IMR-90 (cell line): ENCODE results near the gene CYB561A3. TPM values are rescaled to one million over a fixed set of nuclear protein-coding genes. Genes with fewer than 3 reads are reported as not detected.

Experiments used
- ATAC-seq: fragments of 200-7000 bp; cut with Tn5 transposase; 2 replicates; pipeline ENCODE4 v1.9.1; 2020; ENCODE audit warnings: low read depth, mild to moderate bottlenecking, moderate library complexity
- BruUV-seq: library from RNA; stranded (reverse); fragments of 400-500 nt; replicated peaks from 2 replicates; lab custom pipeline; 2021; lab: Mats Ljungman, UMichigan
- CTCF ChIA-PET: fragments of 300-600 bp; formaldehyde crosslinking; extraction: SDS; loops from one replicate; lab custom pipeline; 2021; ENCODE audit warnings: antibody characterized with exemption; lab: Yijun Ruan, JAX
- POLR2A ChIA-PET: fragments of 300-600 bp; sonication (Branson Sonifier 250); formaldehyde crosslinking; loops from one replicate; lab custom pipeline; 2022; ENCODE audit warnings: antibody characterized with exemption; ENCODE audit not compliant: unreplicated experiment; lab: Charles Lee
- DNase-seq: peaks from one replicate; pipeline ENCODE4 v3.0.0; 2013
- H2AFZ ChIP-seq: replicated peaks from 2 replicates; pipeline ENCODE3; 2013; ENCODE audit warnings: low read length, mild to moderate bottlenecking; ENCODE audit not compliant: poor library complexity
- H2AK5ac ChIP-seq: 2 replicates; pipeline ENCODE4 v1.6.1; 2013; ENCODE audit warnings: low read depth, low read length, inconsistent platforms
- H2AK9ac ChIP-seq: replicated peaks from 2 replicates; pipeline ENCODE3; 2013; ENCODE audit warnings: mild to moderate bottlenecking, low read depth, low read length, moderate library complexity; ENCODE audit not compliant: poor library complexity
- H2BK120ac ChIP-seq: 2 replicates; pipeline ENCODE4 v1.6.1; 2013; ENCODE audit warnings: low read depth, low read length, inconsistent platforms
- H2BK15ac ChIP-seq: 3 replicates; pipeline ENCODE4 v1.6.1; 2013; ENCODE audit warnings: low read depth, low read length, inconsistent platforms
- H2BK20ac ChIP-seq: 2 replicates; pipeline ENCODE4 v1.6.1; 2013; ENCODE audit warnings: low read depth, mild to moderate bottlenecking, inconsistent platforms, low read length, moderate library complexity
- H2BK5ac ChIP-seq: 2 replicates; pipeline ENCODE4 v1.6.1; 2013; ENCODE audit warnings: mild to moderate bottlenecking, low read depth, low read length, inconsistent platforms; ENCODE audit not compliant: poor library complexity, severe bottlenecking
- H3K14ac ChIP-seq: replicated peaks from 2 replicates; pipeline ENCODE4 v1.6.1; 2013; ENCODE audit warnings: low read depth, low read length, inconsistent platforms
- H3K18ac ChIP-seq: 2 replicates; pipeline ENCODE4 v1.6.1; 2013; ENCODE audit warnings: low read depth, low read length, control low read depth
- H3K23ac ChIP-seq: 2 replicates; pipeline ENCODE4 v1.6.1; 2013; ENCODE audit warnings: low read depth, low read length, inconsistent platforms
- H3K27ac ChIP-seq: 2 replicates; pipeline ENCODE4 v1.5.1; 2013; ENCODE audit warnings: mild to moderate bottlenecking, control low read depth, low read length; ENCODE audit not compliant: insufficient read depth
- H3K27me3 ChIP-seq: 2 replicates; pipeline ENCODE4 v1.6.1; 2013; ENCODE audit warnings: low read length; ENCODE audit not compliant: control insufficient read depth, insufficient read depth
- H3K36me3 ChIP-seq: 2 replicates; pipeline ENCODE4 v1.6.1; 2013; ENCODE audit warnings: low read length, mixed read lengths; ENCODE audit not compliant: control insufficient read depth, insufficient read depth
- H3K4ac ChIP-seq: 2 replicates; pipeline ENCODE4 v1.6.1; 2013; ENCODE audit warnings: low read depth, low read length, inconsistent platforms
- H3K4me1 ChIP-seq: 2 replicates; pipeline ENCODE4 v1.6.1; 2013; ENCODE audit warnings: low read length, mixed read lengths; ENCODE audit not compliant: control insufficient read depth, insufficient read depth
- H3K4me2 ChIP-seq: 2 replicates; pipeline ENCODE4 v1.6.1; 2013; ENCODE audit warnings: low read depth, mild to moderate bottlenecking, control low read depth, low read length, moderate library complexity
- H3K4me3 ChIP-seq: 2 replicates; pipeline ENCODE4 v1.5.1; 2013; ENCODE audit warnings: low read depth, mild to moderate bottlenecking, control low read depth, low read length, moderate library complexity; ENCODE audit not compliant: insufficient read depth
- H3K56ac ChIP-seq: 2 replicates; pipeline ENCODE4 v1.6.1; 2013; ENCODE audit warnings: low read length, inconsistent platforms; ENCODE audit not compliant: insufficient read depth; ENCODE audit errors: extremely low read depth
- H3K79me1 ChIP-seq, 2 experiments: 2 replicates each; pipeline ENCODE4 v1.6.1; 2013; ENCODE audit warnings: low read length in 2 of 2, inconsistent platforms in 1 of 2, low read depth in 1 of 2
- H3K9ac ChIP-seq: 2 replicates; pipeline ENCODE4 v1.6.1; 2013; ENCODE audit warnings: low read depth, low read length, control low read depth
- H3K9me1 ChIP-seq: 2 replicates; pipeline ENCODE4 v1.6.1; 2013; ENCODE audit warnings: low read length, inconsistent platforms; ENCODE audit not compliant: insufficient read depth
- H3K9me3 ChIP-seq: 2 replicates; pipeline ENCODE4 v1.6.1; 2013; ENCODE audit warnings: low read length; ENCODE audit not compliant: control insufficient read depth, insufficient read depth
- H4K20me1 ChIP-seq: 2 replicates; pipeline ENCODE4 v1.6.1; 2013; ENCODE audit warnings: low read length, inconsistent platforms; ENCODE audit not compliant: insufficient read depth
- H4K5ac ChIP-seq: 2 replicates; pipeline ENCODE4 v1.6.1; 2013; ENCODE audit warnings: mild to moderate bottlenecking, low read depth, low read length, control low read depth
- H4K8ac ChIP-seq, 2 experiments: 2 replicates each; pipeline ENCODE4 v1.6.1; 2013; ENCODE audit warnings: low read depth in 2 of 2, low read length in 2 of 2, control low read depth in 1 of 2, inconsistent platforms in 1 of 2
- H4K91ac ChIP-seq: 2 replicates; pipeline ENCODE4 v1.6.1; 2013; ENCODE audit warnings: low read depth, low read length, inconsistent platforms; ENCODE audit not compliant: insufficient read depth
- BHLHE40 ChIP-seq: fragments of 150-350 bp; IDR thresholded peaks from 2 replicates; pipeline ENCODE4 v1.6.1; 2016; ENCODE audit warnings: mild to moderate bottlenecking, low read depth, low read length
- CEBPB ChIP-seq: IDR thresholded peaks from 2 replicates; pipeline ENCODE4 v1.6.1; 2012; ENCODE audit warnings: low read depth, low read length, improper control_type of control experiment
- FOS ChIP-seq: fragments of 150-350 bp; IDR thresholded peaks from 2 replicates; pipeline ENCODE4 v1.6.1; 2016; ENCODE audit warnings: low read depth, low read length
- MXI1 ChIP-seq: IDR thresholded peaks from 2 replicates; pipeline ENCODE4 v1.6.1; 2012; ENCODE audit warnings: low read depth, mild to moderate bottlenecking, low read length, moderate library complexity, borderline replicate concordance
- NFE2L2 ChIP-seq: fragments of 150-350 bp; IDR thresholded peaks from 2 replicates; pipeline ENCODE4 v1.6.1; 2016; ENCODE audit warnings: low read depth, mild to moderate bottlenecking, low read length
- POLR2A ChIP-seq: IDR thresholded peaks from 2 replicates; pipeline ENCODE4 v1.6.1; 2012; ENCODE audit warnings: mild to moderate bottlenecking, low read depth, low read length
- RAD21 ChIP-seq: IDR thresholded peaks from 2 replicates; pipeline ENCODE4 v1.6.1; 2012; ENCODE audit warnings: low read length, improper control_type of control experiment
- RFX5 ChIP-seq: IDR thresholded peaks from 2 replicates; pipeline ENCODE4 v1.8.0; 2012; ENCODE audit warnings: low read depth, mild to moderate bottlenecking, low read length, moderate library complexity
- SMC3 ChIP-seq: fragments of 150-350 bp; IDR thresholded peaks from 2 replicates; pipeline ENCODE4 v1.6.1; 2016; ENCODE audit warnings: low read depth, mild to moderate bottlenecking, antibody characterized with exemption, low read length, moderate library complexity
- USF2 ChIP-seq: fragments of 150-350 bp; IDR thresholded peaks from 2 replicates; pipeline ENCODE4 v1.6.1; 2017; ENCODE audit warnings: mild to moderate bottlenecking, antibody characterized with exemption, low read length, low read depth
- WGBS, 2 experiments: methylation state at CpG; one replicate each; pipeline versions ENCODE4 v1.1.5 to v1.1.7; 2013; ENCODE audit warnings: missing lambda C conversion rate in 2 of 2; ENCODE audit not compliant: insufficient read length in 1 of 2; ENCODE audit errors: extremely low coverage in 2 of 2; 5-methylcytosine and 5-hydroxymethylcytosine counted together
- dilution Hi-C: fragments of 300-500 bp; cut with HindIII; formaldehyde crosslinking; loops from one replicate; pipeline ENCODE4 v1.14.3; 2018; ENCODE audit warnings: low sequenced_read_pairs; ENCODE audit not compliant: unreplicated experiment
- in situ Hi-C: fragments of 300-500 bp; cut with MboI; formaldehyde crosslinking; loops from 3 replicates; pipeline ENCODE4 v1.14.3; 2019; ENCODE audit warnings: low sequenced_read_pairs, inconsistent platforms, mixed read lengths
- intact Hi-C: fragments of 100-400 bp; cut with micrococcal nuclease; formaldehyde crosslinking; loops from 2 replicates; pipeline ENCODE4 v1.10.0; 2022
- polyA plus RNA-seq, 3 experiments: library from polyadenylated mRNA; depleted of rRNA; stranded (reverse); fragments of >200 nt; gene quantifications; 2 replicates each; pipeline ENCODE4 v1.2.3, GENCODE V29; 2012; ENCODE audit warnings: low replicate concordance in 1 of 3
- total RNA-seq: library from RNA; depleted of rRNA; stranded (reverse); fragments of >200 nt; gene quantifications from 2 replicates; pipeline ENCODE4 v1.2.3, GENCODE V29; 2012

The CYB561A3 gene
- total and polyA plus RNA-seq, 2 of the 4 experiments (the other 2 are of a cell fraction): 13.6 to 39.2 TPM

GRCh38 chr11:61350803-61351202 lies 10.9 kb downstream of the CYB561A3 start:
- TF ChIP-seq SMC3 (no peak), RFX5 (no peak), FOS (no peak), CEBPB (no peak), MXI1 (no peak), NFE2L2 (no peak), POLR2A (no peak), BHLHE40 (no peak), USF2 (no peak), RAD21 (no peak)
- intact Hi-C loops: no loop called here
- POLR2A ChIA-PET: no interaction called here
- H3K36me3 ChIP-seq: peaks cover 48% of the 10 kb centered on the region
- H3K9me3 ChIP-seq: no peaks in the 10 kb centered on the region
- no peak overlapping the region for H4K5ac ChIP-seq
- dilution Hi-C loops: no loop called here
- H2BK5ac ChIP-seq: no peak overlapping the region
- no peak for ATAC-seq
- no peak for DNase-seq
- H2BK15ac ChIP-seq: no peak overlapping the region
- no peak overlapping the region for H3K4me2 ChIP-seq
- H3K14ac ChIP-seq: no peak overlapping the region
- H3K9me1 ChIP-seq: peaks cover 5% of the 10 kb centered on the region; the same call in 1 of the 2 replicates
- no peak overlapping the region for H2AK9ac ChIP-seq
- H3K27me3 ChIP-seq: no peaks in the 10 kb centered on the region
- no TSS peak for BruUV-seq
- H3K27ac ChIP-seq: no peak overlapping the region
- no peaks in the 10 kb centered on the region for H4K20me1 ChIP-seq
- H3K4ac ChIP-seq: no peak overlapping the region
- H4K8ac ChIP-seq: no peak overlapping the region
- no peak overlapping the region for H3K4me3 ChIP-seq
- H2BK120ac ChIP-seq: no peak overlapping the region
- H3K79me1 ChIP-seq: no peaks in the 10 kb centered on the region; a peak in 2 of 4 replicates
- H3K9ac ChIP-seq: no peak overlapping the region
- no peak overlapping the region for H2BK20ac ChIP-seq
- CTCF ChIA-PET: no interaction called here
- H3K18ac ChIP-seq: no peak overlapping the region
- H4K91ac ChIP-seq: no peak overlapping the region
- H2AK5ac ChIP-seq: no peak overlapping the region
- no peaks in the 10 kb centered on the region for H3K4me1 ChIP-seq
- H2AFZ ChIP-seq: no peak overlapping the region
- no peak overlapping the region for H3K56ac ChIP-seq
- WGBS, 2 experiments: 100% methylated on average over 3 of the region's 8 CpGs; no CpG with 5 or more reads in 1 of the 2 experiments
- no peak overlapping the region for H3K23ac ChIP-seq
- in situ Hi-C loops: no loop called here
